Ishikawa (cell line): ENCODE measurements around the gene TADA2A.
A peak's percentile ranks its signal among the peaks of the same experiment; 100 is the strongest.

Experiments
- CEBPB ChIP-seq: IDR thresholded peaks from 2 replicates; pipeline ENCODE4 v1.6.1; 2012
- EGR1 ChIP-seq: IDR thresholded peaks from 2 replicates; pipeline ENCODE4 v1.6.1; 2012
- EP300 ChIP-seq: IDR thresholded peaks from 2 replicates; pipeline ENCODE4 v1.6.1; 2012; ENCODE audit warnings: borderline replicate concordance
- FOXM1 ChIP-seq: IDR thresholded peaks from 2 replicates; pipeline ENCODE4 v1.6.1; 2012; ENCODE audit warnings: low read depth, borderline replicate concordance
- MAX ChIP-seq: IDR thresholded peaks from 2 replicates; pipeline ENCODE4 v1.6.1; 2012
- NFIC ChIP-seq: IDR thresholded peaks from 2 replicates; pipeline ENCODE4 v1.6.1; 2012
- RAD21 ChIP-seq: IDR thresholded peaks from 2 replicates; pipeline ENCODE4 v1.6.1; 2012; ENCODE audit warnings: low read depth
- REST ChIP-seq: IDR thresholded peaks from 2 replicates; pipeline ENCODE4 v1.6.1; 2012; ENCODE audit warnings: low read depth, mild to moderate bottlenecking
- TAF1 ChIP-seq: IDR thresholded peaks from 2 replicates; pipeline ENCODE4 v1.6.1; 2012; ENCODE audit warnings: low read depth, mild to moderate bottlenecking
- TCF12 ChIP-seq: IDR thresholded peaks from 2 replicates; pipeline ENCODE4 v1.6.1; 2012; ENCODE audit warnings: low read depth
- TEAD4 ChIP-seq: IDR thresholded peaks from 2 replicates; pipeline ENCODE4 v1.6.1; 2012
- USF1 ChIP-seq: IDR thresholded peaks from 2 replicates; pipeline ENCODE4 v1.6.1; 2012
- YY1 ChIP-seq: IDR thresholded peaks from 2 replicates; pipeline ENCODE4 v1.6.1; 2012; ENCODE audit warnings: low read depth
- ZBTB7A ChIP-seq: IDR thresholded peaks from 2 replicates; pipeline ENCODE4 v1.6.1; 2012; ENCODE audit warnings: low read depth

- TF ChIP-seq EGR1 (peak; percentile 70), EP300 (no peak), NFIC (no peak), TEAD4 (no peak), ZBTB7A (peak; percentile 58; the same call in 1 of the 2 replicates), YY1 (no peak), REST (no peak), RAD21 (no peak), MAX (peak; percentile 35; the same call in 1 of the 2 replicates), USF1 (no peak), CEBPB (no peak), TAF1 (no peak), TCF12 (no peak), FOXM1 (no peak)
Measured at GRCh38 chr17:37490022-37490587, 83.4 kb downstream of the TADA2A start.
